Left hindlimb (tissue), 1 donor: ENCODE results near the gene KIAA1217.

Experiments used
- DNase-seq: peaks from one replicate; pipeline ENCODE4 v3.0.0-alpha.2; 2018

Gene KIAA1217

GRCh38 chr10:24208661-24209431, at the start of gene KIAA1217:
Gene KIAA1217, plus strand, starts transcription at chr10:24209138. Its CDS starts 56 bp downstream, at chr10:24209194.
- peak; percentile 79 for DNase-seq

DNA sequence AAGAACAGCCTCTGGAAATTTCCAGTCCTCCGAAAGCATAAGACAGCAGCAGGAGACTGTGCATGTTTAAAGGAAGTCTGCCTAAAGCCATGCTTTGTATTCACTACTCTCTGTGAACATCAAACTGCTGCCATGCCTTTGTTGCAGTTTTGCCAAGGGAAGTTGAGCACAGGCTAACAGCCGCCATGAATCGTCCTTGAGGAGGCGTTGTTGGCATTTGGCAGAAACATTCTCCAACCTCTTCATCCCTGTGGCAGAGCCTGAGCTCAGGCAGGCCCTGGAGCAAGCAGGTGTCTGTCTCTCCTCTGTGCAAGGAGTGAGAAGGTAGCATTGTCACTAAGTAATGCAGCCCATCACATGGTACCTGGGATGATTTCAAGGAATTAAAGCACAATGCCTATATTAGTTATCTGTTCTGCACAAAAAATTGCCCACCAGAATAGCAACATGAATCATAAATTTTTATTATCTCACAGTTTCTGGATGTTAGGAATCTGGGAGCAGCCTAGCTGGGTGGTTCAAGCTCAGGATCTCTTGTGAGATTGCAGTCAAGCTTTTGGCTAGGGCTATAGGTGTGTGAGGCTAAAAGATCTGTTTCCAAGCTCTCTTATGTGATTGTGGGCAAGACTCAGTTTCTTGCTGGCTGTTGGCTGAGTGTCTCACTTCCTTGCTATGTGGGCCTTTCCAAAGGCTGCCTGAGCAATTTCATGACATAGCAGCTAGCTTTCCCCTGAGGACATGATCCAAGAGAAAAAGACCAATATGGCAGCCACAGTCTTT, 46.5 kb upstream of the KIAA1217 start:
- DNase-seq, result no peak

GRCh38 chr10:24163485-24163884, 45.5 kb upstream of the KIAA1217 start:
- DNase-seq, result no peak

DNA sequence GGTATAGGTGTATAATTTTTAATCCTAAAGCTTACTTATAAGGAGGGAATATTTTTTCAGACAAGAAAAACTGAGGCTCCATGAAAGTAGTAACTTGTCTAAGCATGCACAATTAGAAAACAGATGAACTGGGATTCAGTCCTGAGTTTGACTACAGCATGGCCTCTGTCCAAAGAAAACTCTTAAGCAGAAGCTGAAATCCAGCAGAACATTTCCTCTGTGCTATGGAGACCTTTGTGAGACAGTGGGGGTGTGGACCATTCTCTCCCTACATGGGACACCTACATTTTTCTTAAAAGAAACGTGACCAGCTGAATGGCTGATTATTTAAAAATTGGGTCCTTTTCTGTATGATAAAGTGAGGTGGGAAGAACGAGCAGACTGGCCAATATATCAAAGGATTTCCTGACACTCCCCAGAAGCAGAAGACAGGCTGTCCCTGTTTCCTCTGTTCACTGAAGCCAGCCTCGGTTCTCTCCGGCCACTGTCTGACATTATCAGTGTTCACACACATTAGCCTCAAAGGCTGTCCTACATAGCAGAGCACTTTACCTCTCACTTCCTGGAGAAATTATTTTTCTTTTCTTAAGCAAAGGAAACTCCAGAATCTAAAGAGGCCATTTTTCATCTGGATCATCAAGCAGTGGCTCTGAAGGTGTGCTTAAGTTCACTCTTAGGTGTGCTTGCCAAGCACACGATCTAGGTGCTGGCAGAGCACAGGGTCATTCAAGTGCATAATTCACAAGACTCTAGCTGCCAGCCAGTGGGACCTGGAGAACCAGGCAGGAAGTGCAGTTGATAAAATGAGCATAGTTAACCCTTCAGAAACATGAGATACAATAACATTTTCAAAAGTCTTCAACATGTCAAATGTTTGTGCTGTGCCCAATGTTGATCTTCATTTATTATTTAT, 40.4 kb upstream of the KIAA1217 start:
- DNase-seq, result no peak

GRCh38 chr10:24170199-24170598, 38.7 kb upstream of the KIAA1217 start:
- no peak for DNase-seq

- no peak for DNase-seq
These were observed 36.0 kb upstream of the KIAA1217 start for GRCh38 chr10:24172909-24173308.

GRCh38 chr10:24174014-24174413, 34.9 kb upstream of the KIAA1217 start:
- DNase-seq, result no peak

DNA sequence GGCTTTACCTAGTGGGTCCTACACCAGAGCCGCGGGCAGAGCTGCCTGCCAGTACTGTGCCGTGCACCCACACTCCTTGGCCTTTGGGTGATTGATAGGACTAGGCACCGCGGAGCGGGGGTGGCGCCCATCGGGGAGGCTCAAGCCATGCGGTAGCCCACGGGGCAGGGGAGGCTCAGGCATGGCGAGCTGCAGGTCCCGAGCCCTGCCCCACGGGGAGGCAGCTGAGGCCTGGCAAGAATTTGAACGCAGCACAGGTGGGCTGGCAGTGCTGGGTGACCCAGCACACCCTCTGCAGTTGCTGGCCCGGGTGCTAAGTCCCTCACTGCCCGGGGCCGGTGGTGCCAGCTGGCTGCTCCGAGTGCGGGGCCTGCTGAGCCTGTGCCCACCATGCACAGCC, 32.3 kb upstream of the KIAA1217 start:
- DNase-seq, result no peak

DNA sequence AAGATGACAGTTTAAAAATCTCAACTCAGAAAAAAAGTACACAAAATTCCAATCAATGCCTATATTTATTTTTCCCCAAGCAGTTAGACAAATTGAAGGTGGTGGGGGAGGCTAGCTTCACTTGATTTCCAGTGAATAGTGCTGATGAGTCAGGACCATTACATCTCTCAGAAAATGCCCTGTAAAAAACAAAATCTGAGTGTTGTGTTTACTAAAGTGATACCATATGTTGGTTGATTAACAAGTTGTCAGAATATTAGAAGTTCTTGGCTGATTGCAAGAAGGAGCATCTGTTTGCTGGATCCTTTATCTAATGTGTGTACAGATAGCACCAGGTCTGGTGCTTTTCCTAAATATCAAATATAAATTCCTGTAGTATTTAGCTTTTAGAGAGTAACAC, 31.3 kb upstream of the KIAA1217 start:
- DNase-seq, result no peak

GRCh38 chr10:24180891-24181290, 28.0 kb upstream of the KIAA1217 start:
- DNase-seq, result no peak

GRCh38 chr10:24184455-24184854, 24.5 kb upstream of the KIAA1217 start:
- no peak for DNase-seq

- DNase-seq, result no peak
These were observed 15.6 kb upstream of the KIAA1217 start for GRCh38 chr10:24193330-24193729.

DNA sequence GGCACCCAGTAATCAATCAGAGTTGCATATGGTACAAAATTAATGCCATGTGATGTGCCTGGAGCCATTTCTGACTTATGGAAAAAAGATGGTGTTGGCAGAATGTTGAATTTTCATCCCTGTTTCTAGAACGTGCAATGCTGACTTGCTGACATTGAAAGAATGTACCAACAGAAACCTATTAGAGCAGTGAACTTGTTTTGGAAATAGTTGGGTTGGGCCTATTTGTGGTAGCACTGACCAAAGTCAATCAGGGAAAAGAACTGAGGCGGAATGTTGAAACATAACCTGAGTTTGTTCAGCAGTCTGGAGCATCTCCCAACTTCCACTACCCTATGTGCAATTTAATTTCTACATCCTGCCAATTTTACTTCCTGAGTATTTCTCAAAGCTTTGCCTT, 11.7 kb upstream of the KIAA1217 start:
- no peak for DNase-seq

DNA sequence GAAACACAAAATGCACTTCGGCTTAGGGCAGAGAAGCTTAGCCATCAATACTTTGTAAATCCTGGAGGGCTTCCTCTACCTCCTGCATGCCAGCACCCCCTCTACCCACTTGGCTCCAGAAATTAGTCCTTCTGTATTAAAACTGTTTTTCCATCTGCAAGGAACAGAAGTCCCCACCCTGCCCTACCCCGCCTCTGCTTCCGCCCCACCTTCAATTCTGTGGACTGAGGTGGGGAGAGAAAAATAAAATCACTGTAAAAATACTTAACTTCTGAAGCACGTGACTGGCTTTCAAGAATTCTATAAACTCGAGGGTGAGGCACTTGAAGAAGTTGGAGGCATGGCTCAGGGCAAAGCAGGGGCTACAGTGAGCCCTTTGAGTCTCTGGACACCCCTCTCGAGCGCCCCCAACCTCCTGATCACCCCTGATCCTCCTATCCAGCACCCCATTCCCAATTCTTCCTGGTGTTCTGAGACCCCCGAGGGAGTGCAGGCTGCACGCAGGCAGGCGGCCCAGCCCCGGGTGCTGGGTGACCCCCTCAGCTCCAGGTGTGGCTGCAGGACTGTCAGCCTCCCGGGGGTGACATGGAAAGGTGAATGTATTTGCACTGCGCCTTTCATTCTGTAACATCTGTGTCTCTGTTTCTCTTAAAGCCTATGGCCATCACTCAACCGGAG, 7.3 kb upstream of the KIAA1217 start:
- DNase-seq, result no peak

DNA sequence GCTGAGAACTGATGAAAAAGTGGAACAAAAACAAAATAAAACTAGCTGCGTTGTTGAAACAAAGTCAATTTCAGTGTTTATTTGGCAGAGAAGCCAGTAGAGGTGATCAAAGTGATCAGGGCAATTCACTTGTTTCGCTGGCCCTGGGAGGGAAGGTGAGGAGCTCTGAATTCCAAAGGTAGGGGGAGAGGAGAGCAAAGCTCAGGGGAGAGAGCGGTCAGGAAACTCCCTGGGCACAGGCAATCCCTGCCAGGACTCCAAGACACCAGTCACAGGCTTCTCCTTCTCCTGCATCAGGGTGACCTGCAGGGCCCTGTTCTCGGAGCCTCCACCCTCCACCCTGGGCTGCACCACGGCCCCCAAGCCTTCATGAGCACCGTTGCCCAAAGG, 6.8 kb upstream of the KIAA1217 start:
- DNase-seq, result no peak

DNA sequence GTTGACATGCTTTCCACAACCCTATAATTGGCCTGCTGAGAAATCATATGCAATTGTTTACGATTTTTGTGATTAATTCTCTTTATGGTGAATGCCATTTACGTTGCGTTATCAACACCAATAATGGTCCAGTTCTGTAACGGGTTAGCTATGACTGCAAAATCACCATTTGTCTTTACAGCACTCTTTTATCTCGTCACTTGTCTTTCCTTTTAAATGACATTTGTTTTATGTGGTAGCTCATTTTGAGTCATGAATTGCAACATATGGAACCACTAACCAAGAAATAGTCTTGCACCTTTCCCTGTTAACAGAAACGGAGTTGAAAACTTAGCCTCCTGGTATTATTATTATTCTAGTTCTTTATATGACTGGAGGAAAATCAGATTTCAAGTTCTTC, 3.1 kb upstream of the KIAA1217 start:
- no peak for DNase-seq

GRCh38 chr10:24206334-24206733, 2.6 kb upstream of the KIAA1217 start:
- DNase-seq, result no peak

DNA sequence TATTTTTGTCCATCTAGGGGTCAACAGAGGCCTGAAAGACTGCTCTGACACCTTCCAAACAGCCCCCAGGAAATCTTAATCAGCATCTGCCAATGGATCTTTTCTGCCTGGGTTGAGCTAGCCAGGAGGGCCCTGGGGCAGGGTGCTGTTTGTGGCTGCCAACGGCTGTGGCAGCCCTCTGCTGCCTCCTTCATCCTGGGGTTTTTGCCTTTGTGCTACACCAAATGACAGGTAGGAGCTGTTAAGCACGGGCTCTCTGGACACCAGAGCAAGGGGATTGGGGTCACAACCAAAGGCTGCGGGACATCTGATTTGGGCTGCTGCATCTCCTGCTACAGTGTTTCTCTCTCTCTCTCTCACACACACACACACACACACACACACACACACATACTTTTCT, 2.0 kb upstream of the KIAA1217 start:
- no peak for DNase-seq

- no peak for DNase-seq
These were observed 1.6 kb upstream of the KIAA1217 start for GRCh38 chr10:24207341-24207740.

- DNase-seq, result no peak
These were observed 942 bp upstream of the KIAA1217 start for GRCh38 chr10:24207781-24208611.

- no peak for DNase-seq
These were observed 464 bp downstream of the KIAA1217 start for GRCh38 chr10:24209432-24209771.

DNA sequence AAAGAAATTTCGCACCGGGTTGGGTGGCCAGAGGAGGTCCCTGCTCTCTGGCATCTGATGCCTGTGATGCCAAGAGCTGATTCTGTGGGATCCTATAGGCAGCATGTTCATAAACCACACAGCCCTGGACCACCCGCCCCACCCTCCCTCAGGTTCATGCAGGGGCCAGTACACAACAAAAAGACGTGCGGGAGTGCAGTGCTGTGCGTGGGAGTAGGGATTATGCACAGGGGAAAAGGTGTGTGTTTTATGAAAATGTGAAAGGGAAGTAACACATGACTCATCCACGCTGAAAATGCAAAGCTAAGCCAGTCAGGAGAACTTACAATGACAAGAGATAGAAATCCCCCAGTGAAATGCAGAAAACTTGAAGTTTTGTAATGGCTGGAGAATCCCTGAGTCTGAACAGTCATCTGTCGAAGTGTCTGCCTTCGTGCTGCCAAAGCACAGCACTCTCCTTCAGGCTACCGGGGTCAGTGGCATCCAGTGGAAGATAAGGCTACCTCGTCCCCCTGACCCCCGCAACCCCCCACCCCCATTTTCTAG, 1.1 kb downstream of the KIAA1217 start:
- DNase-seq, result peak; percentile 66
